LNCAP (cell line): ENCODE results near the gene RBM33.

ENCODE experiments used
- TF ChIP-seq, protein P1 (sequence below): fragments of 450-650 bp; IDR thresholded peaks from 2 replicates; pipeline ENCODE4 v1.5.1; 2017; ENCODE audit warnings: mild to moderate bottlenecking

Gene RBM33

DNA sequence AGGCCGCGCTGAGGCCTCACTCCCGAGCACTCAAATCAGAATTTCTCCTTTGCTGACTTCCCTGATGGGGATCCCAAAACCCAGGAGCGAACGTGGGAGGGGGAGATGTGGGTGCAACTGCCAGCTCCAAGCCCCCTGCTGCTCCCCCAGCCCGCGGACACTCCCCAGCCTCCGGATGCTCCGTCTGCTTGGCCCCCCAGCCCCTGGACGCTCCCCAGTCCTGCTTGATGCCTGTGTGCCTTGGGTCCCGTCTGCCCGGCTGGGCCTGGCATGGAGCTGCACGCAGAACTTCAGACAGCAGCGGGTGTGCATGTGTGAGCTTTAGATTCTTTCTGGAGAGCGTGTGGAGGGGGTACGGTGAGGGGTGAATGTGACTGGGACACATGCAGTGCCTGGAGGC, 172.5 kb downstream of the RBM33 start:
- TF ChIP-seq, protein P1, sequence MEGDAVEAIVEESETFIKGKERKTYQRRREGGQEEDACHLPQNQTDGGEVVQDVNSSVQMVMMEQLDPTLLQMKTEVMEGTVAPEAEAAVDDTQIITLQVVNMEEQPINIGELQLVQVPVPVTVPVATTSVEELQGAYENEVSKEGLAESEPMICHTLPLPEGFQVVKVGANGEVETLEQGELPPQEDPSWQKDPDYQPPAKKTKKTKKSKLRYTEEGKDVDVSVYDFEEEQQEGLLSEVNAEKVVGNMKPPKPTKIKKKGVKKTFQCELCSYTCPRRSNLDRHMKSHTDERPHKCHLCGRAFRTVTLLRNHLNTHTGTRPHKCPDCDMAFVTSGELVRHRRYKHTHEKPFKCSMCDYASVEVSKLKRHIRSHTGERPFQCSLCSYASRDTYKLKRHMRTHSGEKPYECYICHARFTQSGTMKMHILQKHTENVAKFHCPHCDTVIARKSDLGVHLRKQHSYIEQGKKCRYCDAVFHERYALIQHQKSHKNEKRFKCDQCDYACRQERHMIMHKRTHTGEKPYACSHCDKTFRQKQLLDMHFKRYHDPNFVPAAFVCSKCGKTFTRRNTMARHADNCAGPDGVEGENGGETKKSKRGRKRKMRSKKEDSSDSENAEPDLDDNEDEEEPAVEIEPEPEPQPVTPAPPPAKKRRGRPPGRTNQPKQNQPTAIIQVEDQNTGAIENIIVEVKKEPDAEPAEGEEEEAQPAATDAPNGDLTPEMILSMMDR = no peak

DNA sequence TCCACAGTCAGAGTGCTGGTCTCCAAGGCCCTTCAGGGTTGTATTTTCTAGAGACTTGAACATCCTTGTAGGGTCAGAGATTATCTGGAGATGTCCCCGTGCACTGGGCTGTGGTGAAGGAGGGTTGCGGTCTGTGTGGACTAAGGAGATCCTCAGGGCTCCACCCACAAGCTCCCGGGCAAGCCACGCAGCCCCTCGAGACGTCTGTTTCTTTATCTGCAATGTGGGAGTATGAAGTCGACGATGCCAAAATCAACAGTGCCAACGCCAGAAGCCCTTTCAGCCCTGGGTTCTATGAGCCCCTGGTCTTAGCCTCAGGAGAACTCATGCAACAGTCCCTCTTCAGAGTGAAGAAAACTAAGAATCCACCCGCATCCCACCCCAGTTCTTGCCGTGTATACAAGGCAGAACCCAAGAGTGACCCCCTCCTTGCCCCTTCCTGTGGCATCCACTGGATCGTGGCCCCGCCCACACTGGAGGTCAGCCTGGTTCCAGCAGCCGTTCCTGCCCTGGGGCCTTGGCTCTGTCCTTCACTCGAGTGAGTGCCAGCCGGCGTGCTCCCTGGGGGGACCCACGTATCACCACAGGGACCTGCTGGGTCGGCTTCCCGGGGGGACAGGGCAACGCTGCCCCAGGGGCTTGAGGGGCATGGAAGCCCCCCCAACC, 173.8 kb downstream of the RBM33 start:
- TF ChIP-seq, protein P1 = no peak

DNA sequence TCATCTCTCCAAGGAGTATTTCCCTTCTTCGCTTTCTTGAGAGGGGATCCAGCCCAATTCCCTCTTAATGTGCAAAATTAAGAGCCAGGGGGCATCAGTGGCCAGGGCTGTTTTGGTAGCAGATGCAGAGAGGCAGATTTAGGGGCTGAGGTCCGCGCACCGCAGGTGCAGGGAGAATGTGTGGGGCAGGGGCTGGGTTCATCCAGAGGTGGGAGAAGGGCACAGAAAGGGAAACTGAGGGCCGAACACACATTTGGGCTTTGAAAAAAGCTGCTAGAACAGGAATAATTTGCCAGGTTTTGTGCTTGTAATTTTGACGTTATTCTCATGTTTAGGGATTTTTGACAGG, 174.3 kb downstream of the RBM33 start:
- TF ChIP-seq, protein P1 = no peak

DNA sequence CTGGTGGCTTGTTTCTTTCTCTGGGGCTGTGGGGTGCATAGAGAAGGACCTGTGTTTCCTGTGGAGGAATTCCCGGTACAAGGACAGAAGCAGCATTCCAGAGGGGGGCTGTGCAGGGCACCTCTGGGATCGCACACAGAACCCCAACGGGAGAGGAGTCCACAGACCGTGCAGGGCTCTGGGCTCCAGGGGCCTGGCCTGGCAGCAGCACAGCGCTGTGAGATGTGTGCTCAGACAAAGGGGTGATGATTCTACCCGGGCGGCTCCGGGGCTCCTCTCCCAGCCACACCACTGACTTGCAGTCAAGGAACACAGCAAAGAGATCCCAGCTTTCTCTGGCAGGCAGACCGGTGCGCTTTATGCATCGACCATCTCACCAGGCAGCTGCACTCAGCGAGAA, 174.7 kb downstream of the RBM33 start:
- TF ChIP-seq, protein P1 = no peak

DNA sequence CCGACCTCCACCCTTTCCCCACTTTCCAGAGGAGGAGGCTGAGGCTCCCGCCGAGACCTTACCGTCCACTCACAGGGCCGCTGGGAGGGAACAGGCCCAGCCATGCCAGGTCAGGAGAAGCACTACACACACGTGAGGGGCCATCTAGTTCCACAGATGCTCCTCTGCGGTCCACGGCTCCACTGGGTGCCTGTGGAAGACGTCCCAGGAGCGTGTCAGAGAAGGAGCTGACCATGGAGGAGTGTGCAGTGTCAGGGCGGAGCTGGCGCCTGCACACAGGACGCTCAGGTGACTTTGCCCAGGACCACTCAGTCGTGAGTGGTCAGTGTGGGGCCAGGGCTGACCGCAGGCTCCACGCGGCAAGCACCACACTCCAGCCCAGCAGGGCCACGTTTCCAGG, 175.8 kb downstream of the RBM33 start:
- TF ChIP-seq, protein P1 = no peak

DNA sequence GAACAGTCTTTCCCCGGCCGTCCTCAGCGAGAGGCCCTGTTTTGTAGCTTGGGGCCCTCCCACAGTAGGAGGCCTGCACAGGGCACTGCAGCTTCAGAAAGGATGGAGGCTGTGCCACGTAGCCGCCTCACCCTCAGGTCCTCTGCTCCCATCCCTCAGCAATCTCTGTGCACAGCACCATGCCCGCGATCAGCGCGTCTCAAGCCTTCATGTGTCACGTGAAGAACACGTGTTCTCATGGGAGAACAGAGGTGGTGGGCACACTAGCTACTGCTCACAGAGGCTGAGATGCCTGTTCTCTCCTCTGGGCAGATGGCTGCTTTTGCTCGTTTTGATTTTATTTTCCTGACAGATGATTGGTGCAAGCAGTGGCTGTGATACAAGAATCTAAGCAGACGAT, 176.3 kb downstream of the RBM33 start:
- TF ChIP-seq, protein P1 = no peak

DNA sequence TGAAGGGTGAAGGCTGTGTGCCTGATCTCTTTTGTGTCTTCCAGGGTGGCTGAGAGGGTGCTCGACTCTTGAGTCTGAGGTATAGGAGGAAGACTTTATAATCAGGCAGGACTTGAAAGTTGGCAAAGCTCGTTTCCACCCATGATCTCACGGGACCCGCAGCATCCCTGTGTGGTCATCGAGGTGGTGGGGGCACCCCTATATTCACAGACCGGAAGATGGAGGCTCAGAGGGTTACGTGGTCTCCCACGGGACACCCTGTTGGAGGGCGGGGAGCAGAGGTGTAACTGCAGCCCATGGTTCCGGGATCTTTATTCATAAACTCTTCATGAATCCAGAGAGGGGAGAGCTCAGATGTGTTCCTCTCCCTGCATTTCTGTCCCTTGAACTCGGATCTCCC, 177.4 kb downstream of the RBM33 start:
- TF ChIP-seq, protein P1 = no peak

DNA sequence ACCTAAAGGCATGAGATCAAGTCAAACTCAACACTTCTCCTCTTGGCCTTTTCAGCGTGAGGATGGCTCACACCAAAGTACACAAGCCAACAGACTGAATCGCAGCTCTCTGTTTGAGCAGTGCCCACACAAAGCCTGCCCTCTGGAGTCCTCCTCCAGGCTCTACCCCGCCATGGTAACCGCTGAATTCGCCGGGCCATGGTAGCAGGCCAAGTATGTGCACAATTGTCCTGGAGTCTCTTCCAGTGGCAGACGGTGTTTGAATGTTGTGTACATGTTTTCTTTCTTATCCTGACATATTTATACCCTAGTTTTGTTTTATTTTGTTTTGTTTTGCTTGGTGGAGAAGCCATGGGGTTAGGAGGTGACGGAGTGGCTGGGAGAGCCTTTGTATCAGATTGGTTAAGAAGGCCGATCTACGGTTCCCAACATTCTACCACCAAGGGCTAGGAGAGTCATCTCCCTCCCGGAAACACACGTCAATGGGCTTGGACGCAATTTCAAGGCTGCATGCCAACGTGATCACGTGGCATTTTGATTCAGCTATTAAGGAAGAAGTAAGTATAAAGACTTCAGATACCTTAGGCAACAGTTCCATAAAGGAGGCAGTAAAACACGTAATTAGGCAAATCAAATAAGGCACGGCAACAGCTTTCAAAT, 179.9 kb downstream of the RBM33 start:
- TF ChIP-seq, protein P1 = no peak
